Ecto neural progenitor cell (in vitro differentiated cells): ENCODE results near the gene TRIM59.

ENCODE experiments used
- DNase-seq: peaks from one replicate; pipeline ENCODE4 v3.0.0-alpha.2; 2018; ENCODE audit warnings: low spot score

Gene TRIM59

GRCh38 chr3:160449636-160450598, at the start of gene TRIM59:
Gene TRIM59 (minus strand): TSS chr3:160449786. CDS start chr3:160439183, 10,603 bp downstream.
- peak; percentile 98 for DNase-seq

GRCh38 chr3:160498202-160498601, 48.6 kb upstream of the TRIM59 start:
- no peak for DNase-seq

GRCh38 chr3:160490166-160490565, 40.6 kb upstream of the TRIM59 start:
- no peak for DNase-seq

- no peak for DNase-seq
Observed at GRCh38 chr3:160486459-160486869, 36.9 kb upstream of the TRIM59 start.

- DNase-seq = no peak
Observed at GRCh38 chr3:160482796-160483195, 33.2 kb upstream of the TRIM59 start.

- DNase-seq = no peak
Observed at GRCh38 chr3:160481856-160482255, 32.3 kb upstream of the TRIM59 start.

- DNase-seq = no peak
Observed at GRCh38 chr3:160480931-160481330, 31.3 kb upstream of the TRIM59 start.

- DNase-seq = no peak
Observed at GRCh38 chr3:160479376-160479775, 29.8 kb upstream of the TRIM59 start.

GRCh38 chr3:160478338-160478737, 28.8 kb upstream of the TRIM59 start:
- no peak for DNase-seq

GRCh38 chr3:160477750-160478149, 28.2 kb upstream of the TRIM59 start:
- DNase-seq = no peak

GRCh38 chr3:160475884-160476283, 26.3 kb upstream of the TRIM59 start:
- no peak for DNase-seq

GRCh38 chr3:160475153-160475552, 25.6 kb upstream of the TRIM59 start:
- no peak for DNase-seq

GRCh38 chr3:160474416-160474838, 24.8 kb upstream of the TRIM59 start:
- no peak for DNase-seq

GRCh38 chr3:160473978-160474377, 24.4 kb upstream of the TRIM59 start:
- no peak for DNase-seq

- no peak for DNase-seq
Observed at GRCh38 chr3:160473221-160473620, 23.6 kb upstream of the TRIM59 start.

GRCh38 chr3:160472344-160472743, 22.8 kb upstream of the TRIM59 start:
- DNase-seq = no peak

- DNase-seq = no peak
Observed at GRCh38 chr3:160471892-160472291, 22.3 kb upstream of the TRIM59 start.

GRCh38 chr3:160470181-160470580, 20.6 kb upstream of the TRIM59 start:
- DNase-seq = no peak

GRCh38 chr3:160464971-160465370, 15.4 kb upstream of the TRIM59 start:
- no peak for DNase-seq

- no peak for DNase-seq
Observed at GRCh38 chr3:160464321-160464720, 14.7 kb upstream of the TRIM59 start.

GRCh38 chr3:160460033-160460432, 10.4 kb upstream of the TRIM59 start:
- no peak for DNase-seq

GRCh38 chr3:160459450-160459970, 9.9 kb upstream of the TRIM59 start:
- DNase-seq = no peak

GRCh38 chr3:160458151-160458550, 8.6 kb upstream of the TRIM59 start:
- DNase-seq = no peak
